HG03135 (cell line): ENCODE results near the gene ARFIP1.
"Not testable (repeated sequence)": the region's sequence is repeated elsewhere in the genome, so short reads cannot be mapped to it uniquely, and the experiment has no call there.

Experiments
- ATAC-seq: cut with Tn5 transposase; IDR thresholded peaks from one replicate; pipeline ENCODE4 v1.9.1; 2021; ENCODE audit warnings: mild to moderate bottlenecking, moderate library complexity; ENCODE audit not compliant: unreplicated experiment

ARFIP1 gene

GRCh38 chr4:152887981-152888380 lies 108.2 kb downstream of the ARFIP1 start:
- ATAC-seq: no peak

- ATAC-seq: no peak
Measured at GRCh38 chr4:152892974-152893373, 113.2 kb downstream of the ARFIP1 start.

GRCh38 chr4:152894673-152895072 lies 114.9 kb downstream of the ARFIP1 start:
- no peak for ATAC-seq

GRCh38 chr4:152896811-152897210 lies 117.1 kb downstream of the ARFIP1 start:
- no peak for ATAC-seq

GRCh38 chr4:152898133-152898532 lies 118.4 kb downstream of the ARFIP1 start:
- not testable (repeated sequence) for ATAC-seq

GRCh38 chr4:152898606-152899005 lies 118.9 kb downstream of the ARFIP1 start:
- ATAC-seq: no peak

- ATAC-seq: no peak
Measured at GRCh38 chr4:152900395-152900794, 120.6 kb downstream of the ARFIP1 start.

- ATAC-seq: no peak
Measured at GRCh38 chr4:152901205-152901604, 121.5 kb downstream of the ARFIP1 start.

- ATAC-seq: no peak
Measured at GRCh38 chr4:152903658-152904057, 123.9 kb downstream of the ARFIP1 start.

- ATAC-seq: no peak
Measured at GRCh38 chr4:152909901-152910300, 130.1 kb downstream of the ARFIP1 start.

- no peak for ATAC-seq
Measured at GRCh38 chr4:152910521-152910920, 130.8 kb downstream of the ARFIP1 start.

- ATAC-seq: no peak
Measured at GRCh38 chr4:152917543-152918395, 138.0 kb downstream of the ARFIP1 start.

- ATAC-seq: no peak
Measured at GRCh38 chr4:152919826-152920225, 140.1 kb downstream of the ARFIP1 start.

- no peak for ATAC-seq
Measured at GRCh38 chr4:152920768-152921167, 141.0 kb downstream of the ARFIP1 start.

GRCh38 chr4:152921284-152921683 lies 141.5 kb downstream of the ARFIP1 start:
- ATAC-seq: no peak

GRCh38 chr4:152925851-152926250 lies 146.1 kb downstream of the ARFIP1 start:
- no peak for ATAC-seq

GRCh38 chr4:152926959-152927358 lies 147.2 kb downstream of the ARFIP1 start:
- ATAC-seq: no peak

GRCh38 chr4:152927737-152928136 lies 148.0 kb downstream of the ARFIP1 start:
- no peak for ATAC-seq

- ATAC-seq: no peak
Measured at GRCh38 chr4:152928286-152928685, 148.5 kb downstream of the ARFIP1 start.

GRCh38 chr4:152929888-152930287 lies 150.1 kb downstream of the ARFIP1 start:
- ATAC-seq: no peak

- no peak for ATAC-seq
Measured at GRCh38 chr4:152935143-152935542, 155.4 kb downstream of the ARFIP1 start.

GRCh38 chr4:152935631-152936445 lies 156.1 kb downstream of the ARFIP1 start, which contains the start of gene FHDC1:
Gene FHDC1 (plus strand): TSS chr4:152936323. CDS start chr4:152943058, 6,735 bp downstream.
- ATAC-seq: no peak
